ENCODE measurements around the gene TNRC18. TPM values are rescaled to one million over a fixed set of nuclear protein-coding genes. Genes with fewer than 3 reads are reported as not detected.
"Not testable (repeated sequence)": the region's sequence is repeated elsewhere in the genome, so short reads cannot be mapped to it uniquely, and the experiment has no call there.

The TNRC18 gene, protein sequence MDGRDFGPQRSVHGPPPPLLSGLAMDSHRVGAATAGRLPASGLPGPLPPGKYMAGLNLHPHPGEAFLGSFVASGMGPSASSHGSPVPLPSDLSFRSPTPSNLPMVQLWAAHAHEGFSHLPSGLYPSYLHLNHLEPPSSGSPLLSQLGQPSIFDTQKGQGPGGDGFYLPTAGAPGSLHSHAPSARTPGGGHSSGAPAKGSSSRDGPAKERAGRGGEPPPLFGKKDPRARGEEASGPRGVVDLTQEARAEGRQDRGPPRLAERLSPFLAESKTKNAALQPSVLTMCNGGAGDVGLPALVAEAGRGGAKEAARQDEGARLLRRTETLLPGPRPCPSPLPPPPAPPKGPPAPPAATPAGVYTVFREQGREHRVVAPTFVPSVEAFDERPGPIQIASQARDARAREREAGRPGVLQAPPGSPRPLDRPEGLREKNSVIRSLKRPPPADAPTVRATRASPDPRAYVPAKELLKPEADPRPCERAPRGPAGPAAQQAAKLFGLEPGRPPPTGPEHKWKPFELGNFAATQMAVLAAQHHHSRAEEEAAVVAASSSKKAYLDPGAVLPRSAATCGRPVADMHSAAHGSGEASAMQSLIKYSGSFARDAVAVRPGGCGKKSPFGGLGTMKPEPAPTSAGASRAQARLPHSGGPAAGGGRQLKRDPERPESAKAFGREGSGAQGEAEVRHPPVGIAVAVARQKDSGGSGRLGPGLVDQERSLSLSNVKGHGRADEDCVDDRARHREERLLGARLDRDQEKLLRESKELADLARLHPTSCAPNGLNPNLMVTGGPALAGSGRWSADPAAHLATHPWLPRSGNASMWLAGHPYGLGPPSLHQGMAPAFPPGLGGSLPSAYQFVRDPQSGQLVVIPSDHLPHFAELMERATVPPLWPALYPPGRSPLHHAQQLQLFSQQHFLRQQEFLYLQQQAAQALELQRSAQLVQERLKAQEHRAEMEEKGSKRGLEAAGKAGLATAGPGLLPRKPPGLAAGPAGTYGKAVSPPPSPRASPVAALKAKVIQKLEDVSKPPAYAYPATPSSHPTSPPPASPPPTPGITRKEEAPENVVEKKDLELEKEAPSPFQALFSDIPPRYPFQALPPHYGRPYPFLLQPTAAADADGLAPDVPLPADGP (N-terminal part only)
- total RNA-seq, result 28.2 and 52.8 TPM in 2 replicates
- polyA plus RNA-seq, result 15.2 and 18.1 TPM in 2 replicates

DNA sequence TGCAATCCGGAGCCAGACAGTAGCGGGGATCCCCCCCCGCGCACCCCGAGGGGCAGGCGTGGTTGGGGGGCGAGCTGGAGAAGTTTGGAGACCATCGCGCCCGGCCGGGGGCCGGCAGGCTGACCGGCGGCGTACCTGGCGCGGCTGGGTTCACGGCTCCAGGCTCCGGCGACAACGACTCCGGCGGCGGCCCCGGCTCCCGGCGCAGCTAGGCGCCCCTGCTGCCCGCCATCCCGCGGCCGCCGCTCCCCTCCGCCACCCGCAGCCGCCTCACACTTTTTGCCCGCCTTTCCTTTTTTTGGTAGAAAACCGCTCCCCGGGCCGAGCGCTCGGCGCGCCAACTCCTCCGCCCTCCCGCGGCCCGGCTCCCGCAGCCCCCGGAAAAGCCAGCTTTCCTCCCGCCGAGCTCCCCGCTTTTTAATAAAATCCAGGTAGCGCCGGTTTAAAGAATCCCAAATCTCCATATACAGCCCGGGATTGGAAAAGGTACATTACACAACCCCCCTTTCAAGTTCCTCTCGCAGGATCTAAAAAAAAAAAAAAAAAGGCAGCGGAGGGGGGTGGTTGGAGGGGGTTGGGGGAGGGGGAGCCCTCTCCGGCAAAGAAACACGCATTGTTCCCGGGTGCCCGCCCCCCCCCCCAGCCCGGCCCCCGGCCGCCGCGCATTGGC, at the start of gene TNRC18:
Gene TNRC18, minus strand, starts transcription at position 529 of the 670 bp plus-strand sequence. CDS start 2,588 bp downstream, outside the sequence.
- H4K20me1 ChIP-seq (ENCODE audit: insufficient read depth, poor library complexity, severe bottlenecking), result peaks cover 31% of the 10 kb centered on the region
- no peaks in the 10 kb centered on the region for H3K27me3 ChIP-seq
- peak within 1 kb of the TSS; percentile 99 for H3K4me2 ChIP-seq
- WGBS (ENCODE audit: low lambda C conversion rate, missing lambda C conversion rate), result 2% methylated on average over 19 of the region's 67 CpGs
- no peaks in the 10 kb centered on the region for H3K9me3 ChIP-seq (ENCODE audit: low read depth)
- peaks cover 9% of the 10 kb centered on the region for H3K4me1 ChIP-seq (ENCODE audit: insufficient read depth)
- H3K4me3 ChIP-seq, result peak within 1 kb of the TSS; percentile 92
- no peaks in the 10 kb centered on the region for H3K36me3 ChIP-seq (replicated peaks; ENCODE audit: insufficient read depth, low read depth)
- H3K9me2 ChIP-seq (replicated peaks; ENCODE audit: insufficient read depth), result no peaks in the 10 kb centered on the region
- DNase-seq (ENCODE audit: low spot score), result no peak
- peaks cover 89% of the 10 kb centered on the region for H3K79me2 ChIP-seq
- TF ChIP-seq, protein P1, sequence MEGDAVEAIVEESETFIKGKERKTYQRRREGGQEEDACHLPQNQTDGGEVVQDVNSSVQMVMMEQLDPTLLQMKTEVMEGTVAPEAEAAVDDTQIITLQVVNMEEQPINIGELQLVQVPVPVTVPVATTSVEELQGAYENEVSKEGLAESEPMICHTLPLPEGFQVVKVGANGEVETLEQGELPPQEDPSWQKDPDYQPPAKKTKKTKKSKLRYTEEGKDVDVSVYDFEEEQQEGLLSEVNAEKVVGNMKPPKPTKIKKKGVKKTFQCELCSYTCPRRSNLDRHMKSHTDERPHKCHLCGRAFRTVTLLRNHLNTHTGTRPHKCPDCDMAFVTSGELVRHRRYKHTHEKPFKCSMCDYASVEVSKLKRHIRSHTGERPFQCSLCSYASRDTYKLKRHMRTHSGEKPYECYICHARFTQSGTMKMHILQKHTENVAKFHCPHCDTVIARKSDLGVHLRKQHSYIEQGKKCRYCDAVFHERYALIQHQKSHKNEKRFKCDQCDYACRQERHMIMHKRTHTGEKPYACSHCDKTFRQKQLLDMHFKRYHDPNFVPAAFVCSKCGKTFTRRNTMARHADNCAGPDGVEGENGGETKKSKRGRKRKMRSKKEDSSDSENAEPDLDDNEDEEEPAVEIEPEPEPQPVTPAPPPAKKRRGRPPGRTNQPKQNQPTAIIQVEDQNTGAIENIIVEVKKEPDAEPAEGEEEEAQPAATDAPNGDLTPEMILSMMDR (IDR thresholded peaks at IDR 0.05; ENCODE audit: poor library complexity), result no peak
- TF ChIP-seq EZH2phosphoT487 (IDR thresholded peaks at IDR 0.05; ENCODE audit: low read depth, severe bottlenecking, unreplicated experiment), result no peak
- TF ChIP-seq EZH2 (IDR thresholded peaks at IDR 0.05; ENCODE audit: borderline replicate concordance), result no peak
- peak within 1 kb of the TSS; percentile 100 for H3K27ac ChIP-seq
- H2AFZ ChIP-seq, result peak within 1 kb of the TSS; percentile 13

DNA sequence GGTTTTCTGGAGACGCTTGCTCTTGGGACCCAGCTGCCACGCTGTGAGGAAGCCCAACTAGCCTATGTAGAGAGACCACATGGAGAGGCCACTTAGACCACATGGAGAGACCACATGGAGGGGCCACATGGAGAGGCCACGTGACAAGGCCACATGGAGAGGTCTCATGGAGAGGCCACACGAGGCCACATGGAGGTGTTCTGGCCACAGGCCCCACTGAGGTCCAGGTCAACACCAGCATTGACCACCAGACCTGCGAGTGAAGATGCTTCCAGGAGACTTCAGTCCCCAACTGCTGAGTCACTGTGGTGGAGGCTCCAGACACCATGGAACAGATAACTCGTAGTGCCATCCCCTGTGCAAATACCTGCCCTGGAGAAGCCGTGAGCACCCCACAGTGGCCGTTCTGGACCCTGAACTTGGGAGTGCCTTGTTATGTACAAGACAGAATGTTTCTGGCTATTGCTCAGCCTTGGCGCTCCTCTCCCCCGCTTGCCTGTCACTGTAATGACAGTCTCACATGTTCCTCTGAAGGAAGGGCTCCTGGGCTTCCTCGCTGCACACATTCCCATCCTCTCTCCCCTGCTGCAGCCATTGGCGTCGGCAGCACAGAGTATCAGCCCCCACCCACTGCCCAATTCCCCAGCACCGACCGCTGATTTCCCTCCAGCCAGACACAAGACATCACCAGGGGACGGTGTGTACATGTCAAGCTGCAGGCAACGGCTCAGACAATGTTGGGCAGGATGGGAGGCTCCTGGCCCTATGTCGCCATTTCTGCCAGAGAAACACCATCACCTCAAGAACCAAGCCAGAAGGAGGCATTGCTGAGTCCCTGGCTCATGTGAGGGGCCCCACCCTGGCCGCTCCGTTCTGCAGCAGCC, 49.0 kb upstream of the TNRC18 start:
- no peak overlapping the region for H2AFZ ChIP-seq
- no peaks in the 10 kb centered on the region for H3K9me2 ChIP-seq (replicated peaks; ENCODE audit: insufficient read depth)
- H3K79me2 ChIP-seq, result no peaks in the 10 kb centered on the region
- H3K36me3 ChIP-seq (replicated peaks; ENCODE audit: insufficient read depth, low read depth), result no peaks in the 10 kb centered on the region
- H3K4me3 ChIP-seq, result no peak overlapping the region
- H3K27me3 ChIP-seq, result no peaks in the 10 kb centered on the region
- no peaks in the 10 kb centered on the region for H3K9me3 ChIP-seq (ENCODE audit: low read depth)
- DNase-seq (ENCODE audit: low spot score), result no peak
- no peaks in the 10 kb centered on the region for H4K20me1 ChIP-seq (ENCODE audit: insufficient read depth, poor library complexity, severe bottlenecking)
- no peak overlapping the region for H3K27ac ChIP-seq
- 90% methylated on average over 20 of the region's 20 CpGs for WGBS (ENCODE audit: low lambda C conversion rate, missing lambda C conversion rate)
- TF ChIP-seq, protein P1 (IDR thresholded peaks at IDR 0.05; ENCODE audit: poor library complexity), result no peak
- TF ChIP-seq EZH2 (IDR thresholded peaks at IDR 0.05; ENCODE audit: borderline replicate concordance) (no peak), EZH2phosphoT487 (IDR thresholded peaks at IDR 0.05; ENCODE audit: low read depth, severe bottlenecking, unreplicated experiment) (no peak)
- H3K4me2 ChIP-seq, result no peak overlapping the region
- peaks cover under 1% of the 10 kb centered on the region for H3K4me1 ChIP-seq (ENCODE audit: insufficient read depth)

DNA sequence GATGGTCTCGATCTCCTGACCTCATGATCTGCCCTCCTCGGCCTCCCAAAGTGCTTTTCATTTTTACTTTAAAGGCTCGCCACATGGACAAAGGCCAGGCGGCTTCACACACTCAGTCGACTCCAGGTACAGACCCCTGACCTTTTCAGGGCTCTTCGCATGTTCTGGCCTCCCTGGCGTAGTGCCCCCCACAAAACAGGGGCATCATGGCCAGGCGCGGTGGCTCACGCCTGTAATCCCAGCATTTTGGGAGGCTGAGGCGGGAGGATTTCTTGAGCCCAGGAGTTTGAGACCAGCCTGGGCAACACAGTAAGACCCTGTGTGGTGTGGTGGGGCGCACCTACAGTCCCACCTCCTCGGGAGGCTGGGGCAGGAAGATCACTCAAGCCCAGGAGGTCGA, 48.0 kb upstream of the TNRC18 start:
- H3K27me3 ChIP-seq; H3K4me2 ChIP-seq; H2AFZ ChIP-seq; H4K20me1 ChIP-seq (ENCODE audit: insufficient read depth, poor library complexity, severe bottlenecking); H3K9me2 ChIP-seq (replicated peaks; ENCODE audit: insufficient read depth); H3K4me3 ChIP-seq; H3K9me3 ChIP-seq (ENCODE audit: low read depth); H3K27ac ChIP-seq; H3K36me3 ChIP-seq (replicated peaks; ENCODE audit: insufficient read depth, low read depth); H3K79me2 ChIP-seq; DNase-seq (ENCODE audit: low spot score); H3K4me1 ChIP-seq (ENCODE audit: insufficient read depth): not testable (repeated sequence)
- 97% methylated on average over 13 of the region's 14 CpGs for WGBS (ENCODE audit: low lambda C conversion rate, missing lambda C conversion rate)
